Activated T-helper 17 cell treated with anti-CD3 and anti-CD28 coated beads, Interleukin-2, amount 50 U/mL, for 72 hours (primary cell): ENCODE results near the gene ZNF212. TPM values are rescaled to one million over a fixed set of nuclear protein-coding genes. Genes with fewer than 3 reads are reported as not detected.

Source experiments
- ATAC-seq: fragments of 150-1000 bp; cut with Tn5 transposase; replicated peaks from 2 replicates; pipeline ENCODE4 v1.10.0; 2021; ENCODE audit warnings: mild to moderate bottlenecking, moderate library complexity
- H3K27ac Mint-ChIP-seq: one replicate; pipeline ENCODE4 v1.8.0; 2022; ENCODE audit warnings: mixed read lengths
- H3K27me3 Mint-ChIP-seq: one replicate; pipeline ENCODE4 v1.8.0; 2022; ENCODE audit warnings: mixed read lengths
- H3K36me3 Mint-ChIP-seq: one replicate; pipeline ENCODE4 v1.8.0; 2022; ENCODE audit warnings: low read depth, mild to moderate bottlenecking, mixed read lengths
- H3K4me1 Mint-ChIP-seq: one replicate; pipeline ENCODE4 v1.8.0; 2022; ENCODE audit warnings: mixed read lengths
- H3K4me3 Mint-ChIP-seq: one replicate; pipeline ENCODE4 v1.8.0; 2022; ENCODE audit warnings: mild to moderate bottlenecking, mixed read lengths
- H3K9me3 Mint-ChIP-seq: one replicate; pipeline ENCODE4 v1.8.0; 2022; ENCODE audit warnings: mixed read lengths
- total RNA-seq, 2 donors: library from RNA; stranded (reverse); gene quantifications; one replicate each; pipeline ENCODE4 v1.2.3, GENCODE V29; 2022

ZNF212 gene
- total RNA-seq, 2 donors from 2014 or later = 9.3 to 19.5 TPM

- no peaks in the 10 kb centered on the region for H3K9me3 Mint-ChIP-seq
- H3K4me3 Mint-ChIP-seq = no peak overlapping the region
- ATAC-seq = no peak
- H3K27me3 Mint-ChIP-seq = no peaks in the 10 kb centered on the region
- H3K27ac Mint-ChIP-seq = peak overlapping the region; percentile 76
- peaks cover 9% of the 10 kb centered on the region for H3K36me3 Mint-ChIP-seq
- peaks cover 12% of the 10 kb centered on the region for H3K4me1 Mint-ChIP-seq
Measured at GRCh38 chr7:149293946-149294633, 54.6 kb downstream of the ZNF212 start.

GRCh38 chr7:149294634-149295480 is 55.4 kb downstream of the ZNF212 start:
- Mint-ChIP-seq H3K27ac (no peak overlapping the region), H3K4me1 (peaks cover 12% of the 10 kb centered on the region), H3K27me3 (no peaks in the 10 kb centered on the region), H3K36me3 (peaks cover 9% of the 10 kb centered on the region), H3K9me3 (no peaks in the 10 kb centered on the region), H3K4me3 (no peak overlapping the region)
- ATAC-seq = no peak

- Mint-ChIP-seq H3K36me3 (peaks cover 9% of the 10 kb centered on the region), H3K4me1 (peaks cover 11% of the 10 kb centered on the region), H3K27ac (no peak overlapping the region), H3K9me3 (no peaks in the 10 kb centered on the region), H3K4me3 (no peak overlapping the region), H3K27me3 (no peaks in the 10 kb centered on the region)
- ATAC-seq = no peak
Measured at GRCh38 chr7:149295481-149295850, 56.0 kb downstream of the ZNF212 start.

- no peak overlapping the region for H3K4me3 Mint-ChIP-seq
- H3K27ac Mint-ChIP-seq = peak overlapping the region; percentile 99
- H3K4me1 Mint-ChIP-seq = peaks cover 7% of the 10 kb centered on the region
- no peaks in the 10 kb centered on the region for H3K27me3 Mint-ChIP-seq
- no peak for ATAC-seq
- peaks cover 9% of the 10 kb centered on the region for H3K36me3 Mint-ChIP-seq
- no peaks in the 10 kb centered on the region for H3K9me3 Mint-ChIP-seq
Measured at GRCh38 chr7:149296368-149296767, 56.9 kb downstream of the ZNF212 start.

GRCh38 chr7:149297034-149297755 is 57.7 kb downstream of the ZNF212 start:
- Mint-ChIP-seq H3K36me3 (peaks cover 9% of the 10 kb centered on the region), H3K9me3 (no peaks in the 10 kb centered on the region), H3K4me3 (peak overlapping the region; percentile 73), H3K27ac (peak overlapping the region; percentile 99), H3K4me1 (peaks cover 7% of the 10 kb centered on the region), H3K27me3 (no peaks in the 10 kb centered on the region)
- ATAC-seq = peak; percentile 94

GRCh38 chr7:149300620-149301285 is 61.3 kb downstream of the ZNF212 start:
- Mint-ChIP-seq H3K27me3 (no peaks in the 10 kb centered on the region), H3K27ac (no peak overlapping the region), H3K4me3 (no peak overlapping the region), H3K4me1 (peaks cover 7% of the 10 kb centered on the region), H3K9me3 (no peaks in the 10 kb centered on the region), H3K36me3 (peaks cover 4% of the 10 kb centered on the region)
- no peak for ATAC-seq

GRCh38 chr7:149302222-149302621 is 62.8 kb downstream of the ZNF212 start:
- H3K4me3 Mint-ChIP-seq = no peak overlapping the region
- H3K27me3 Mint-ChIP-seq = no peaks in the 10 kb centered on the region
- no peaks in the 10 kb centered on the region for H3K9me3 Mint-ChIP-seq
- ATAC-seq = no peak
- H3K27ac Mint-ChIP-seq = no peak overlapping the region
- peaks cover 2% of the 10 kb centered on the region for H3K4me1 Mint-ChIP-seq
- H3K36me3 Mint-ChIP-seq = no peaks in the 10 kb centered on the region

GRCh38 chr7:149302865-149303264 is 63.4 kb downstream of the ZNF212 start:
- ATAC-seq = no peak
- Mint-ChIP-seq H3K27me3 (no peaks in the 10 kb centered on the region), H3K36me3 (no peaks in the 10 kb centered on the region), H3K27ac (no peak overlapping the region), H3K9me3 (no peaks in the 10 kb centered on the region), H3K4me3 (no peak overlapping the region), H3K4me1 (no peaks in the 10 kb centered on the region)

GRCh38 chr7:149304006-149304405 is 64.6 kb downstream of the ZNF212 start:
- Mint-ChIP-seq H3K27me3 (no peaks in the 10 kb centered on the region), H3K4me1 (no peaks in the 10 kb centered on the region), H3K9me3 (no peaks in the 10 kb centered on the region), H3K4me3 (no peak overlapping the region), H3K36me3 (no peaks in the 10 kb centered on the region), H3K27ac (no peak overlapping the region)
- no peak for ATAC-seq

Other genes starting within 250 kb of the ZNF212 start
- gene PDIA4, start 211.1 kb upstream of the ZNF212 start, total RNA-seq = 10 to 100 TPM; 54.2 to 95.7 TPM
- 1 to 10 TPM; 4.9 to 5.7 TPM for gene ZNF786, start 148.9 kb upstream of the ZNF212 start, total RNA-seq
- gene ZNF425, start 113.3 kb upstream of the ZNF212 start, total RNA-seq = under 1 TPM; 0.39 to 0.77 TPM
- gene ZNF398, start 92.2 kb upstream of the ZNF212 start, total RNA-seq = 10 to 100 TPM; 11.3 to 13.8 TPM
- gene ZNF282, start 44.1 kb upstream of the ZNF212 start, total RNA-seq = 100 to 1,000 TPM; 103 to 105 TPM
- 10 to 100 TPM; 12.7 to 17.3 TPM for gene ZNF783, start 22.5 kb downstream of the ZNF212 start, total RNA-seq
- gene ZNF777, start 221.4 kb downstream of the ZNF212 start, total RNA-seq = 1 to 10 TPM; 5.8 to 9.6 TPM